C4-2B (cell line): ENCODE measurements around the gene DGKE.

Experiments used
- ZFX ChIP-seq: fragments of 450-650 bp; IDR thresholded peaks from 2 replicates; pipeline ENCODE4 v1.6.1; 2017
- TF ChIP-seq, protein P1 (sequence below): fragments of 450-650 bp; conservative IDR thresholded peaks from 2 replicates; pipeline ENCODE4 v1.5.1; 2017; ENCODE audit warnings: mild to moderate bottlenecking

DNA sequence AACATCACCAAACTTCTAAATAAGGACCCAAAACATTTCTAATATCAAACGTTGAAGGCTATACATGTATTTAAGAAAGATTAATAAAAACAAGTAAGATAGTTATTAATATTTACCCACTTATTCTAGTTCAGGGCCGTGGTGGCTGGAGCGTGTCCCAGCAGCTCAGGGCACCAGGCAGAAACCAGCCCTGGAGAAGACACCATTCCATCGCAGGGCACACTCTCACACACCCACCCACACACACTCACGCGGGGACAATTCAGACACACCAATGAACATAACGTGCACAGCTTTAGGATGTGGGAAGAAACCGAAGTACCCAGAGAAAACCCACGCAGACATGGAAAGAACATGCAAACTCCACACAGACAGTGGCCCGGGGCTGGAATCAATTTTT, 13.7 kb upstream of the DGKE start:
- TF ChIP-seq, protein P1, sequence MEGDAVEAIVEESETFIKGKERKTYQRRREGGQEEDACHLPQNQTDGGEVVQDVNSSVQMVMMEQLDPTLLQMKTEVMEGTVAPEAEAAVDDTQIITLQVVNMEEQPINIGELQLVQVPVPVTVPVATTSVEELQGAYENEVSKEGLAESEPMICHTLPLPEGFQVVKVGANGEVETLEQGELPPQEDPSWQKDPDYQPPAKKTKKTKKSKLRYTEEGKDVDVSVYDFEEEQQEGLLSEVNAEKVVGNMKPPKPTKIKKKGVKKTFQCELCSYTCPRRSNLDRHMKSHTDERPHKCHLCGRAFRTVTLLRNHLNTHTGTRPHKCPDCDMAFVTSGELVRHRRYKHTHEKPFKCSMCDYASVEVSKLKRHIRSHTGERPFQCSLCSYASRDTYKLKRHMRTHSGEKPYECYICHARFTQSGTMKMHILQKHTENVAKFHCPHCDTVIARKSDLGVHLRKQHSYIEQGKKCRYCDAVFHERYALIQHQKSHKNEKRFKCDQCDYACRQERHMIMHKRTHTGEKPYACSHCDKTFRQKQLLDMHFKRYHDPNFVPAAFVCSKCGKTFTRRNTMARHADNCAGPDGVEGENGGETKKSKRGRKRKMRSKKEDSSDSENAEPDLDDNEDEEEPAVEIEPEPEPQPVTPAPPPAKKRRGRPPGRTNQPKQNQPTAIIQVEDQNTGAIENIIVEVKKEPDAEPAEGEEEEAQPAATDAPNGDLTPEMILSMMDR: no peak
- no peak for TF ChIP-seq ZFX
